Omental fat pad (tissue), 4 donors: Measurements from ENCODE around the gene ANKLE1. TPM values are rescaled to one million over a fixed set of nuclear protein-coding genes. Genes with fewer than 3 reads are reported as not detected.

Experiments used
- ATAC-seq: fragments of 150-250 bp; one replicate; pipeline ENCODE4 v1.9.1; 2016; ENCODE audit warnings: mild to moderate bottlenecking, moderate library complexity; ENCODE audit not compliant: low FRiP score
- DNase-seq: peaks from one replicate; pipeline ENCODE4 v3.0.0-alpha.2; 2019; ENCODE audit warnings: low spot score
- CTCF ChIP-seq, 3 donors: fragments of 450-650 bp; IDR thresholded peaks; one replicate each; pipeline ENCODE4 v1.5.1; 2016 to 2017; ENCODE audit warnings: antibody characterized with exemption in 3 of 3, mild to moderate bottlenecking in 3 of 3, moderate library complexity in 2 of 3
- total RNA-seq, 4 donors: library from RNA; depleted of rRNA; stranded (reverse); fragments of >200 nt; gene quantifications; one replicate each; pipeline ENCODE4 v1.1.0, GENCODE V29; 2016

Gene ANKLE1
- total RNA-seq, 4 donors from 2014 or later = 0.47 to 0.82 (median 0.52) TPM

GRCh38 chr19:17243211-17243829 is 38.4 kb upstream of the ANKLE1 start:
- DNase-seq (no peak), ATAC-seq (no peak)
- no peak for TF ChIP-seq CTCF (IDR thresholded peaks at IDR 0.05)

- DNase-seq = no peak
- no peak for TF ChIP-seq CTCF (IDR thresholded peaks at IDR 0.05)
- ATAC-seq = peak; percentile 16
These were observed 37.7 kb upstream of the ANKLE1 start for GRCh38 chr19:17243830-17244617.

GRCh38 chr19:17244618-17245534 is 36.8 kb upstream of the ANKLE1 start:
- ATAC-seq = no peak
- no peak for TF ChIP-seq CTCF (IDR thresholded peaks at IDR 0.05)
- DNase-seq = no peak

- no peak for DNase-seq
- no peak for ATAC-seq
- TF ChIP-seq CTCF (IDR thresholded peaks at IDR 0.05) = no peak
These were observed 36.1 kb upstream of the ANKLE1 start, which contains the start of gene NR2F6 for GRCh38 chr19:17245535-17245984. Gene NR2F6 (minus strand): TSS chr19:17245919. CDS start chr19:17245220, 699 bp downstream.

- no peak for TF ChIP-seq CTCF (IDR thresholded peaks at IDR 0.05)
- DNase-seq = no peak
- ATAC-seq = no peak
These were observed 34.8 kb upstream of the ANKLE1 start for GRCh38 chr19:17246681-17247425.
